HepG2 (cell line): ENCODE measurements around the gene ZMAT2. TPM values are rescaled to one million over a fixed set of nuclear protein-coding genes. Genes with fewer than 3 reads are reported as not detected.

Source experiments
- AKNA ChIP-seq: sonication (generic); formaldehyde crosslinking; IDR thresholded peaks from 2 replicates; pipeline ENCODE4 v1.4.0; 2020; ENCODE audit warnings: missing genetic modification reagents, borderline replicate concordance
- BORCS8-MEF2B ChIP-seq: sonication (generic); formaldehyde crosslinking; IDR thresholded peaks from 2 replicates; pipeline ENCODE4 v1.8.0; 2022; ENCODE audit warnings: mild to moderate bottlenecking, missing genetic modification reagents
- CREM ChIP-seq, 2 experiments: sonication (generic) in 1 of 2; formaldehyde crosslinking in 1 of 2; IDR thresholded peaks; 2 replicates each; pipeline versions ENCODE4 v1.4.0 to v1.6.1; 2016 to 2020; ENCODE audit warnings: antibody characterized with exemption in 1 of 2, mild to moderate bottlenecking in 1 of 2, missing genetic modification reagents in 1 of 2
- IRF9 ChIP-seq: sonication (generic); formaldehyde crosslinking; IDR thresholded peaks from 2 replicates; pipeline ENCODE4 v1.8.0; 2022; ENCODE audit warnings: missing genetic modification reagents, mild to moderate bottlenecking, borderline replicate concordance
- NFE2L1 ChIP-seq: sonication (generic); formaldehyde crosslinking; IDR thresholded peaks from 2 replicates; pipeline ENCODE4 v1.4.0; 2020; ENCODE audit warnings: missing genetic modification reagents, mild to moderate bottlenecking, borderline replicate concordance
- POGK ChIP-seq: sonication (generic); formaldehyde crosslinking; conservative IDR thresholded peaks from 2 replicates; pipeline ENCODE4 v1.8.0; 2022; ENCODE audit warnings: mild to moderate bottlenecking, moderate library complexity, missing genetic modification reagents
- RCOR2 ChIP-seq: IDR thresholded peaks from 2 replicates; pipeline ENCODE4 v1.6.1; 2016; ENCODE audit warnings: missing biosample characterization, missing genetic modification reagents
- TCF7 ChIP-seq: sonication (generic); IDR thresholded peaks from 2 replicates; pipeline ENCODE4 v1.6.1; 2016; ENCODE audit warnings: antibody characterized with exemption, low read depth
- THRA ChIP-seq: sonication (generic); formaldehyde crosslinking; IDR thresholded peaks from 2 replicates; pipeline ENCODE4 v1.4.0; 2020; ENCODE audit warnings: missing genetic modification reagents, borderline replicate concordance
- ZBTB20 ChIP-seq: sonication (generic); formaldehyde crosslinking; IDR thresholded peaks from 2 replicates; pipeline ENCODE4 v1.8.1; 2023; ENCODE audit warnings: missing genetic modification reagents, low read depth, mild to moderate bottlenecking, borderline replicate concordance
- ZFP91 ChIP-seq: sonication (generic); formaldehyde crosslinking; IDR thresholded peaks from 2 replicates; pipeline ENCODE4 v1.9.0; 2022; ENCODE audit warnings: missing genetic modification reagents, mild to moderate bottlenecking, borderline replicate concordance
- ZNF101 ChIP-seq: sonication (generic); formaldehyde crosslinking; IDR thresholded peaks from 2 replicates; pipeline ENCODE4 v1.4.0; 2020; ENCODE audit warnings: mild to moderate bottlenecking, low read depth, missing genetic modification reagents, borderline replicate concordance
- ZNF567 ChIP-seq: sonication (generic); formaldehyde crosslinking; IDR thresholded peaks from 2 replicates; pipeline ENCODE4 v1.8.1; 2023; ENCODE audit warnings: mild to moderate bottlenecking, missing genetic modification reagents, borderline replicate concordance
- ZNF652 ChIP-seq: IDR thresholded peaks from 2 replicates; pipeline ENCODE4 v1.6.1; 2016; ENCODE audit warnings: low read depth, borderline replicate concordance
- ZNF703 ChIP-seq: sonication (generic); formaldehyde crosslinking; IDR thresholded peaks from 2 replicates; pipeline ENCODE4 v1.5.1; 2020; ENCODE audit warnings: missing genetic modification reagents, mild to moderate bottlenecking, moderate library complexity, borderline replicate concordance
- polyA plus RNA-seq, 8 experiments: library from polyadenylated mRNA; depleted of rRNA in 3 of 8; stranded (reverse) in 7 of 8; unstranded in 1 of 8; fragments of >200 nt; fragmentation: Illumina TruSeq in 4 of 8; extraction: Trizol in 4 of 8; gene quantifications; 2 replicates each; pipeline versions ENCODE4 v1.2.1 to v1.2.3, GENCODE V29; 2011 to 2016; ENCODE audit warnings: low read depth in 4 of 8, missing spikeins in 1 of 8, mixed read lengths in 1 of 8; ENCODE audit not compliant: insufficient read depth in 1 of 8
- total RNA-seq, 5 experiments: library from RNA; depleted of rRNA; stranded (reverse); fragments of >200 nt; fragmentation: Illumina TruSeq; extraction: Trizol; gene quantifications; 2 replicates each; pipeline ENCODE4 v1.2.3, GENCODE V29; 2016; ENCODE audit warnings: low read depth in 1 of 5

Gene ZMAT2
- total and polyA plus RNA-seq, 2 of the 13 experiments (the other 11 are each of a cell fraction or from before 2014, with no cell fraction given), result 35.4 to 92.8 TPM

GRCh38 chr5:140690941-140691924 is 9.0 kb upstream of the ZMAT2 start, which contains the start of the genes HARS1 and HARS2 (continued):
- TF ChIP-seq AKNA (CRISPR knock-in tag), result no peak; the same call in none of the 2 replicates
- TF ChIP-seq CREM (IDR thresholded peaks at IDR 0.05), result peak; percentile 80
- no peak for TF ChIP-seq CREM (CRISPR knock-in tag; IDR thresholded peaks at IDR 0.05)
- TF ChIP-seq BORCS8-MEF2B (CRISPR knock-in tag), result no peak
- peak; percentile 81; the same call in 1 of the 2 replicates for TF ChIP-seq IRF9 (CRISPR knock-in tag)
- no peak for TF ChIP-seq ZNF652 (CRISPR knock-in tag)
- peak; percentile 89 for TF ChIP-seq POGK (CRISPR knock-in tag)
- TF ChIP-seq NFE2L1, result peak; percentile 68
- TF ChIP-seq ZBTB20, result no peak; the same call in 1 of the 2 replicates
- peak; percentile 85; the same call in 1 of the 2 replicates for TF ChIP-seq ZNF567
- no peak for TF ChIP-seq ZNF101
- TF ChIP-seq RCOR2 (CRISPR knock-in tag), result 0 out of 2 replicates have a peak, but pooled peaks have one; percentile 38
- no peak for TF ChIP-seq ZNF703 (CRISPR knock-in tag)
- peak; percentile 38; the same call in 1 of the 2 replicates for TF ChIP-seq THRA
- peak; percentile 90 for TF ChIP-seq ZFP91 (CRISPR knock-in tag)
- TF ChIP-seq TCF7, result no peak
